Smooth muscle cell of the brain vasculature (primary cell): Measurements from ENCODE around the gene CDK6.
"Not testable (repeated sequence)": the region's sequence is repeated elsewhere in the genome, so short reads cannot be mapped to it uniquely, and the experiment has no call there.

Source experiments
- DNase-seq: peaks from one replicate; pipeline ENCODE4 v3.0.0-alpha.2; 2012; ENCODE audit warnings: low read depth, low spot score

The CDK6 gene

GRCh38 chr7:92761391-92762097, 74.8 kb downstream of the CDK6 start:
- no peak for DNase-seq

- DNase-seq: no peak
Observed at GRCh38 chr7:92758796-92759431, 77.5 kb downstream of the CDK6 start.

GRCh38 chr7:92757311-92757910, 79.0 kb downstream of the CDK6 start:
- not testable (repeated sequence) for DNase-seq

GRCh38 chr7:92755680-92756079, 80.7 kb downstream of the CDK6 start:
- no peak for DNase-seq

- no peak for DNase-seq
Observed at GRCh38 chr7:92754919-92755581, 81.3 kb downstream of the CDK6 start.

- DNase-seq: no peak
Observed at GRCh38 chr7:92753614-92754013, 82.8 kb downstream of the CDK6 start.

GRCh38 chr7:92751902-92752901, 84.2 kb downstream of the CDK6 start:
- DNase-seq: no peak

GRCh38 chr7:92750946-92751345, 85.4 kb downstream of the CDK6 start:
- DNase-seq: no peak

GRCh38 chr7:92750447-92750839, 85.9 kb downstream of the CDK6 start:
- DNase-seq: no peak

GRCh38 chr7:92749832-92750446, 86.4 kb downstream of the CDK6 start:
- DNase-seq: no peak

GRCh38 chr7:92749327-92749755, 87.0 kb downstream of the CDK6 start:
- DNase-seq: no peak

- no peak for DNase-seq
Observed at GRCh38 chr7:92748495-92748894, 87.9 kb downstream of the CDK6 start.

- no peak for DNase-seq
Observed at GRCh38 chr7:92747041-92747835, 89.1 kb downstream of the CDK6 start.

GRCh38 chr7:92745241-92745640, 91.1 kb downstream of the CDK6 start:
- no peak for DNase-seq

- DNase-seq: not testable (repeated sequence)
Observed at GRCh38 chr7:92744180-92744579, 92.2 kb downstream of the CDK6 start.

- DNase-seq: no peak
Observed at GRCh38 chr7:92742186-92742585, 94.2 kb downstream of the CDK6 start.

- no peak for DNase-seq
Observed at GRCh38 chr7:92740700-92741126, 95.7 kb downstream of the CDK6 start.

GRCh38 chr7:92740134-92740533, 96.2 kb downstream of the CDK6 start:
- DNase-seq: no peak

GRCh38 chr7:92739091-92739490, 97.3 kb downstream of the CDK6 start:
- no peak for DNase-seq

- no peak for DNase-seq
Observed at GRCh38 chr7:92737706-92738105, 98.7 kb downstream of the CDK6 start.
